ENCODE results near the gene ADGRL3.

ADGRL3 gene

DNA sequence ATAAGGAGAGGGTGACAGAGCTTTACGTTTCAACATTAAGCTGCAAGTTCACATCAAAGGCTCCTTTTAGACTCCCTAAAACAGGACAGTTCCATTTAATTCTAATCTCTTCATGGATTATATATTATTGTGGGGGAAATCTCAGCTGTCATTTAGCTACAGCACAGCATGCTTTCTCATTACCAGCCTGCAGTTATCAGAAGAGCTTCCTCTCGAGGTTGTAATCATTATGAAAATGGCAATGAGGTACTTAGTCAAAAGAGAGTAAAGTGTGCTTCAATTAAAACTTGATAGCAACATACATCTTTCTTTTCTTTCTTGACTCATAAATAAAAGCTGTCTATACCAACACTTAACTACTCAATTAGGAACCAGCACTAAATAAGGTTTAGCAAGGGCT is 896.8 kb downstream of the ADGRL3 start:
- in situ Hi-C loops (cut with HindIII; ENCODE audit: low sequenced_read_pairs): no loop called here
- no peak overlapping the region for H3K4me3 ChIP-seq (ENCODE audit: low read depth, low read length)
- no peak for TF ChIP-seq CTCF (IDR thresholded peaks at IDR 0.05; ENCODE audit: low read depth, low read length)
- no peak for DNase-seq (ENCODE audit: low read depth, low spot score)

DNA sequence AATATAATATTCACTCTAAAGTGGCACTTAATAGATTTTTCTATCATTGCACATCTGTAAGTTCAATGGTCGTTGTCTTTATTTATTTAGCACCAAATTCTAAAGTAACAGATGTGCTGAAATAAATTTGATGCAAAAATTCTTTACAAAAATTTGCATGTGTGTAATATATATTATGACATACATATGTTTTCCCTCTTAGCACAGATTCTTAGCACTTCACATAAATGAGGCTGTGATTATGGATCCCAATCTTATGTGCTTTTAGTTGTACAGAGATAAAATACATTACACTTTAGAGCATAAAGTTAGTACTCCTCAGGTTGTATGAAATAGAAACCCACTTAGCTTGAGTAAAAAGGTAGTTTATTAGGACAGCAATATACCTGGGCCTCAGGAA is 915.1 kb downstream of the ADGRL3 start:
- H3K4me3 ChIP-seq (ENCODE audit: low read depth, low read length): no peak overlapping the region
- TF ChIP-seq CTCF (IDR thresholded peaks at IDR 0.05; ENCODE audit: low read depth, low read length): no peak
- no peak for DNase-seq (ENCODE audit: low read depth, low spot score)
- in situ Hi-C loops (cut with HindIII; ENCODE audit: low sequenced_read_pairs): no loop called here

DNA sequence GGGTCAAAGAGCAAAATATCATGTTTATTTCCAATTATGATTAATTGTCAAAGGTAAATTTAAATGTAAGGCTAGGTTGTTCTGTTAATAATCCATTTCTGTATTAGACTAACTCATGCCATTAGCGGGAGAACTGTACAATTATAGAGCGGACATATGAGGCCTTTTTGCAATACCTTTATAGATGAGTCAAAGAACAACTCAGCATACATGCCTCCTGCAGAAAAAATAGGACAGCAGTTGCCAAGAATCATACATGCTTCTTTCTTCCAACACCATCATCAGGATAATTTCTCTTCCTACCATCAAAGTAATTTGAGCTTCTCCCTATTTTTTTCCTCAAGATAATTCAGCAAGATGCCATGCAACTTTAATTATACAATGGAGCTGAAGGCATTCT is 917.8 kb downstream of the ADGRL3 start:
- in situ Hi-C loops (cut with HindIII; ENCODE audit: low sequenced_read_pairs): no loop called here
- no peak overlapping the region for H3K4me3 ChIP-seq (ENCODE audit: low read depth, low read length)
- DNase-seq (ENCODE audit: low read depth, low spot score): no peak
- no peak for TF ChIP-seq CTCF (IDR thresholded peaks at IDR 0.05; ENCODE audit: low read depth, low read length)

DNA sequence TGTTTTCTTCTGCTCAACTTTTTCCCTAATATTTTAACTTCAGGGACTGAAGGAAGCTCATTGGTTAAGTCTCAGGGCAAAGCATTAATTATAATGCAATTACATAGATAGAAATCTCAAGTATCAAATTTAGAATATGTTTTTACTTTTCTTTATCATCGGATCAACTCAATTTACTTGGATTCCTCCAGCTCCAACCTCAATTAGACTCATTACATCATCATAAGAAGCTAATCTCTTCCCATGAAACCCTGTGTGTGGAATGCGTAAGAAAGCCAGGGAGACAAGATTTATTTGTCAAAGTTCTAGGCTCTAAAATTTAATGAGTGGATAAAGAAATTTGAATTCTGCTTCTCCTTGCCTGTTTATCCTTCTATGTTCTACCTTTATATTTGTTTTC is 918.4 kb downstream of the ADGRL3 start:
- no peak for DNase-seq (ENCODE audit: low read depth, low spot score)
- in situ Hi-C loops (cut with HindIII; ENCODE audit: low sequenced_read_pairs): no loop called here
- TF ChIP-seq CTCF (IDR thresholded peaks at IDR 0.05; ENCODE audit: low read depth, low read length): no peak
- no peak overlapping the region for H3K4me3 ChIP-seq (ENCODE audit: low read depth, low read length)

DNA sequence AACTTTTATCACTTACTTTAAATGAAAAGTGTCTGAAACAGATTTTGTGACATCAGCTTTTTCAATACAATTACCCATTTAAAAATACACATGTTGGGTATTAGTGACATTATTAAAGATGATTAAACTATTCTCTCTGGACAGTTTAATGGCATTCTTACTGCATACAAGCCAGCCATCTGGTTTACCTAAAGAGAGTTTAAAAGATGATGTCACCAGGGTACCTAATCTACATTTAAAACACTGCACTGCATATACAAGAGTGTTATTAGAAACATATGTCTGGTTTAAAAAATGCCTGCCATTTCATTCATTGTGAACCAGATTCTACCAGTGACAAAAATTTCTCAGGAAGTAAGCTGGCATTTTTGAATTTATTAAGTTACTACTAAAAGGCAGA is 919.1 kb downstream of the ADGRL3 start:
- in situ Hi-C loops (cut with HindIII; ENCODE audit: low sequenced_read_pairs): no loop called here
- no peak for TF ChIP-seq CTCF (IDR thresholded peaks at IDR 0.05; ENCODE audit: low read depth, low read length)
- H3K4me3 ChIP-seq (ENCODE audit: low read depth, low read length): no peak overlapping the region
- no peak for DNase-seq (ENCODE audit: low read depth, low spot score)

DNA sequence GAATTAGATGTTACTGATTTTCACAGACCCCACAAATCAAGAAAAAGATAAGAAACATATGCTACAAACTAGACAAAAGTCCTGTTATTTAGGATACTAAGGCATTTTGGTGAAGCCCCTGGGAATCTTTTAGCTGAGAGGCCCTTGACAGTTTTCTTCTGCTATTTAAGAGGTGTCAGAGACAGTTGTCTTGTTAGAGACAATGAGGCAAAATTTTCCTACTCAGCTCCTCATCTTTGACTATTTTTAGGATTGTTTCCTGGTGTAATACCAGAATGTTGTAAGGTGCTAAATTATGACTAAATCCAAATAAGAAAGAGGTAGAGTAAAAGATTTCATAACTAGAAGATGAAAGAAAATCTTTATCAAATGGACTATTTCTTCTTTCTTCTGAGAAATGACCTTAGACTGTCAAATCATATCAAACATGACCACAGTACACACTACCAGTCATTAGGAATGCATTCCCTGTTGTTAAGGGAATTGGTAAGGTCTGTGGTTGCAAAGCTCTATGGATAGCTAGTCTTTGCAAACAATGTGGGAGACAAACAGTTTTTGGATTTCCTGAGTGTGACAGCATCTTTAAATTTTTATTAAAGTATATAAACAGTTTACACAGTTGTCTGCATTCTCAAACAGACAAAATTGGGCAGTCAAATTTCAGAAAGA is 926.1 kb downstream of the ADGRL3 start:
- in situ Hi-C loops (cut with HindIII; ENCODE audit: low sequenced_read_pairs): no loop called here
- no peak for TF ChIP-seq CTCF (IDR thresholded peaks at IDR 0.05; ENCODE audit: low read depth, low read length)
- no peak overlapping the region for H3K4me3 ChIP-seq (ENCODE audit: low read depth, low read length)
- DNase-seq (ENCODE audit: low read depth, low spot score): no peak
